LNCAP (cell line): ENCODE data around the gene ZFPM1.

Source experiments
- CTCF ChIP-seq: fragments of 450-650 bp; IDR thresholded peaks from 2 replicates; pipeline ENCODE4 v1.5.1; 2017; ENCODE audit warnings: mild to moderate bottlenecking

The ZFPM1 gene

GRCh38 chr16:88535191-88535856, 82.2 kb downstream of the ZFPM1 start:
- no peak for TF ChIP-seq CTCF

- TF ChIP-seq CTCF, result no peak
Observed at GRCh38 chr16:88535857-88536222, 82.8 kb downstream of the ZFPM1 start.

GRCh38 chr16:88536510-88536909, 83.4 kb downstream of the ZFPM1 start:
- TF ChIP-seq CTCF, result no peak

GRCh38 chr16:88536971-88537751, 84.1 kb downstream of the ZFPM1 start:
- no peak for TF ChIP-seq CTCF

- no peak for TF ChIP-seq CTCF
Observed at GRCh38 chr16:88537859-88538258, 84.8 kb downstream of the ZFPM1 start.

- no peak for TF ChIP-seq CTCF
Observed at GRCh38 chr16:88538366-88539060, 85.4 kb downstream of the ZFPM1 start.

GRCh38 chr16:88539261-88539651, 86.2 kb downstream of the ZFPM1 start:
- no peak for TF ChIP-seq CTCF
